Gastroesophageal sphincter (tissue), 3 donors: Measurements from ENCODE around the gene KLK3.

Experiments used
- EP300 ChIP-seq: sonication (generic); formaldehyde crosslinking; IDR thresholded peaks from one replicate; pipeline ENCODE4 v1.6.1; 2017; ENCODE audit warnings: antibody characterized with exemption, mild to moderate bottlenecking
- POLR2A ChIP-seq, 2 donors: fragments of 450-650 bp; IDR thresholded peaks; one replicate each; pipeline ENCODE4 v1.6.1; 2017; ENCODE audit warnings: antibody characterized with exemption in 2 of 2, mild to moderate bottlenecking in 2 of 2, moderate library complexity in 1 of 2
- POLR2AphosphoS5 ChIP-seq: sonication (generic); formaldehyde crosslinking; IDR thresholded peaks from one replicate; pipeline ENCODE4 v1.6.1; 2017; ENCODE audit warnings: antibody characterized with exemption
- TF ChIP-seq, protein P1 (sequence below), 4 experiments: fragments of 200-600 bp in 2 of 4; fragments of 450-650 bp in 2 of 4; sonication (generic) in 1 of 4; IDR thresholded peaks; one replicate each; pipeline ENCODE4 v1.5.1; 2017 to 2019; ENCODE audit warnings: antibody characterized with exemption in 4 of 4, mild to moderate bottlenecking in 2 of 4, moderate library complexity in 2 of 4

DNA sequence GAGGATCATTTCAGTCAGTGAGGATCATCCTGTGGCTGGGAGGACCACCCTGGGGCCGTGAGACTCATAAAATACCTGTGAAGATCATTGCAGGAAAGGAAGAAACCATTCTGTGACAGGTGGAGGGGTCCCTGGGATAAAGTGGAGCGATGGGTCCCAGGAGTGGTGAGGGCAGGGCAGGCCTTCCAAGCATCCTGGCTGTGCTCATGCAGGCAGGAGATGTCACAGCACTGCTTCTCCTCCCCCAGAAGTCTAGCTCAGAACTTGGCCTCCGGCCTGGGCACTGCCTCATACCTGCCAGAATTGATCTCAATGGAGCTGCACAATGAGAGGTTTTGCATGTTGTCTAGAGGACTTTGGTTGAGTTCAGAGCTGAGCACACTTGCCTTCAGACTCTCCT is 42.2 kb upstream of the KLK3 start:
- TF ChIP-seq, protein P1, sequence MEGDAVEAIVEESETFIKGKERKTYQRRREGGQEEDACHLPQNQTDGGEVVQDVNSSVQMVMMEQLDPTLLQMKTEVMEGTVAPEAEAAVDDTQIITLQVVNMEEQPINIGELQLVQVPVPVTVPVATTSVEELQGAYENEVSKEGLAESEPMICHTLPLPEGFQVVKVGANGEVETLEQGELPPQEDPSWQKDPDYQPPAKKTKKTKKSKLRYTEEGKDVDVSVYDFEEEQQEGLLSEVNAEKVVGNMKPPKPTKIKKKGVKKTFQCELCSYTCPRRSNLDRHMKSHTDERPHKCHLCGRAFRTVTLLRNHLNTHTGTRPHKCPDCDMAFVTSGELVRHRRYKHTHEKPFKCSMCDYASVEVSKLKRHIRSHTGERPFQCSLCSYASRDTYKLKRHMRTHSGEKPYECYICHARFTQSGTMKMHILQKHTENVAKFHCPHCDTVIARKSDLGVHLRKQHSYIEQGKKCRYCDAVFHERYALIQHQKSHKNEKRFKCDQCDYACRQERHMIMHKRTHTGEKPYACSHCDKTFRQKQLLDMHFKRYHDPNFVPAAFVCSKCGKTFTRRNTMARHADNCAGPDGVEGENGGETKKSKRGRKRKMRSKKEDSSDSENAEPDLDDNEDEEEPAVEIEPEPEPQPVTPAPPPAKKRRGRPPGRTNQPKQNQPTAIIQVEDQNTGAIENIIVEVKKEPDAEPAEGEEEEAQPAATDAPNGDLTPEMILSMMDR (IDR thresholded peaks at IDR 0.05), result no peak
- TF ChIP-seq EP300 (no peak), POLR2A (IDR thresholded peaks at IDR 0.05) (no peak), POLR2AphosphoS5 (no peak)
